UCSD-AML1 (cell line): ENCODE results near the gene SPINT1.
"Not testable (repeated sequence)": the region's sequence is repeated elsewhere in the genome, so short reads cannot be mapped to it uniquely, and the experiment has no call there.

Experiments used
- DNase-seq: peaks from one replicate; lab custom pipeline; 2025; ENCODE audit not compliant: unreplicated experiment; lab: John Stamatoyannopoulos, UW

Gene SPINT1

DNA sequence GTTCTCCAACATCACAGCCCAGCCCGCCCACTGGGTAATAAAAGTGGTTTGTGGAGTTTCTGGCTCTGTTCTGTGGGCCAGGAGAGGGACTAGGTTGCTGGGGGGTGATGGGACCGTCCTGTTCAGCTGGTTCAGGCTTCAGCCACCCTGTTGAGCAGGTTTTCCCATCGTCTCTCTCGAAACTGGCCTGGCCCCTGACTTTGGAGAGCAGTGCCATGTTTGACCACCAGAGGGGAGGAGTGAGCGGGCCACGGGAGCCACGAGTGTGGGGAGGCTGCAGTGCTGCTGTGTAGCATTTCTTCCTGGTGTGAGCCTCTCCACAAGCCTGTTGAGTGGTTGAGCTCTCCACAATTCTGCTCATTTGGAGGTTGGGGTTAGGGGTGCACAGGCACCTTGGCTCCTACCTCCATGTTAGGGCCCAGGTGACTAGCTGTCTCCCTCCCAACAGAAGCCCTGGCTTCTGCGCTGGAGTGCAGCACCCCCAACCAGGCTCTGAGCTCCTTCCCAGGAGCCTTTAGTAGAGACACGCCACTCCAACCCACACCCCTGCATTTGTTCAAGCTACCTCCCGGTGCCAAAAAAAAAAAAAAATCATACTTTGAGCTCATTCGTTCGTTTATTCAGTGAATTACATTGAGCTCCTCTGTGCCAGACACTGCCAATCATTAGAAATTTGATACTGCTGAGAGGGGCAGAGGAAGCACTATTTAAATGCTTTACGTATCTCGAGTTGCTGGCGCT lies 13.9 kb downstream of the SPINT1 start:
- DNase-seq = peak; percentile 81

DNA sequence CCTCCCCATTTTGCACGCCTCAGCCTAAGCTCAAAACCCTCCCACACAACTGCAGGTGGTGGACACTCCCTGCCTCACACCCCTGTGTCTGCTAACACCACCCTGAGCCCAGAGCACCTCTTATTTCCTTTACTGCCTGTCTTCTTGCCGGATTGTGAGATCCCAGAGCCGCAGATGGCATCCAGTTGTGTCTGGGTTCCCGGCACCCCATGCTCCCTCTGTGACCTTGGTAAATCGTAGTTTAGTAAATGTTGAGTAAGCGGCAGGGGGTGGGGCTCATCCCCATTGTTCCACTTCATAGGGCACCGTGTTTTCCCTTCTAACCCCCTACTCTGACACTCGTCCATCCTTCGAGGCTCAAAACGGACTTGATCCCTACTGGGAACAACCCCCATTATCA lies 14.9 kb downstream of the SPINT1 start:
- no peak for DNase-seq

DNA sequence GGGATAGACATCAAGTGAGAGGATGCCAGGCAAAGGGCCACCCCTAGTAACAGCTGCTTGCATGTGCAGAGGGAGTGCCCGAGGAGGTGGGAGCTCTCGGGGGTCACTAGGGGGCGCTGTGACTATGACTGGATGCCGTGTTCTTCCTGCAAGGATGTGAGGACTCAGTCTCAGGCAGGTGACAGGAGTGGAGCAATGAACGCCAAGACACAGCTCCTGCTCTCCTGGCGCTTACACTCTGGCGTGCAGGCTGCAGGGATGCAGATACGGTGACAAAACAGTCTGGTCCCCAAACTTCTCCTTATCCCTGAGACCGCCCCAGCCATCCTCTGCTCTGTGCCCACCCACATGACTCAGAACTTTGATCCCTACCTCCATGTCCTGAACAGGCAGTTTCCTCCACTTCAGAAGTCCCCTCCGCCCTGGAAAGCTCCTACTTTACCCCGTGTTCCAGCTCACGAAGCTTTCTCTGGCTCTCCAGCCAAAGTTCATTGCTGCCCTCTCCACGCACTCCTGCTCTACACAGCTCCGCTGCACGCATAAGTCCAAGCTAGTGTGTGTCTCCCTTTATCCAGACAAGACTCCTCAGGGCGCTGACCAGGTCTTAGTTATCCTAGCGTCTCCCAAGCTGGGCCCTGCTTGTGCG lies 15.5 kb downstream of the SPINT1 start:
- peak; percentile 81 for DNase-seq

DNA sequence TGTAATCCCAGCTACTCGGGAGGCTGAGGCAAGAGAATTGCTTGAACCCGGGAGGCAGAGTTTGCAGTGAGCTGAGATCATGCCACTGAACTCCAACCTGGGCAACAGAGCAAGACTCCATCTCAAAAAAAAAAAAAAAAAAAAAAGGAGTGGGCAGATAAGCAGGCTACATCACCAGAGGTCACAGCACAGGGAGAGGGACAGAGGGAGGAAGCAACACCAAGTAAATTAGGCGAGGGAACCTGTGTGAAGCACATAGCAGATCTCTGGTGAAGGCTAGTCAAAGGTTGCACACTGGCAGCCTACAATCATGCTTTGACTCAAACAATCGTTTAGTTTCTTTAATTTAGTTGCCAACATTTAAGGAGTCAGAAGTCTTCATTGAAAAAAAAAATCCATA lies 17.3 kb downstream of the SPINT1 start:
- not testable (repeated sequence) for DNase-seq

DNA sequence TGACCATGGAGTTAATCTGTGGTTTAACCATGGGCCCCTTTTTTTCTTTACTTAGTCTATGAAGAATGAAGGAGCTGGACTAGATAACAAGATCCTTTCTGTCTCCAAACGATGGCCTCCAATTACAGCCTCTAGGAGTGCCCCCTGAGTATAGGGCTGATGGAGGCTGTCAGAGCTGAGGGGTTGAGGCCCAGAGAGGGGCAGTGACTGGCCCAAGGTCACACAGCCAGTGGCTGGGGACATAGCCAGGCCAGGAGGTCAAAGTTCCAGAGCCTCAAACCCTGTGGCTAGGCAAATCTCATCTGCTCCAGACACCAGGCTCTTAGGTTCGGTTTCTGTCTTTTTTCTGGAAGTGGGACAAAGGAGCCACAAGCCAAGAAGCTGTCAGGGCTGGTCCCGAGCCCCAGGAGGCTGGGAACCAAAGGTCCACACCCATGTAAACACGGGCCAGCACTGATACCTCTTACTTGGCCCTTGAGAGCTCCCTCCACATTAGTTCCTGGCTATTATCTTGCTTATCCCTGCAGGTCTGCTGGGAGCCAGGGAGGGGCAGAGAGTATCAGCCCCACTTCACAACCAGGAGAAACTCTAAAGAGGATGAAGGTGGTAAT lies 19.9 kb downstream of the SPINT1 start:
- DNase-seq = no peak

DNA sequence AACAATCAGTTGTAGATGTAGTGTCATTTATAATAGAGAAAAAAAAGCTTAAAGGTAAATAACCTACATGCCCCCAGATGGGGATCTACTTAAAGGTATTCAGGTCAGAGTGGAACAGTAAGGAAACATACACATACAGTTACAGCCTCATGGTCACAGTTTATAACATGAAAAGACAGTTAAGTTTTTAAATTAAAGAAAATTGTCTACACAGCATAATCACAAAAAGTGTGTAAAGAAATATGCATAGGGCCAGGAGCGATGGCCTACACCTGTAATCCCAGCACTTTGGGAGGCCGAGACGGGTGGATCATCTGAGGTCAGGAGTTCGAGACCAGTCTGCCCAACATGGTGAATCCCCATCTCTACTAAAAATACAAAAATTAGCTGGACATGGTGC lies 23.4 kb downstream of the SPINT1 start:
- DNase-seq = no peak

GRCh38 chr15:40869686-40870085 lies 25.8 kb downstream of the SPINT1 start:
- no peak for DNase-seq

DNA sequence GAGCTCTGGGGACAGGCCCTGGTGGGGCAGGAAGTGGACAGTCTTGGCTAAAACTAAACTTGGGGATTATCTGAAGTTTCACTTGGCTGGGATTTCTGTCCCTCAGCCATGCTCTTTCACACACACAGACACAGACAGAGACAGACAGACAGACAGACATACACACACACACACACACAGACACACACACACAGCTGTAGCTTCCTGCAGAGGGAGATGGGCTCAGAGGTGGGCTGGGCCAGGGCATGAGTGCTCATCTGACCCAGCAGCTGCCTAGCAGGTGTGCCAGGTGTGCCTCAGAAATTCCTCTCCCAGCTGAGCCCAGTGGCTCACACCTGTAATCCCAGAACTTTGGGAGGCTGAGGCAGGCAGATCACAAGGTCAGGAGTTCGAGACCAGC lies 26.9 kb downstream of the SPINT1 start:
- no peak for DNase-seq

GRCh38 chr15:40871749-40872617 lies 28.1 kb downstream of the SPINT1 start:
- DNase-seq = no peak

DNA sequence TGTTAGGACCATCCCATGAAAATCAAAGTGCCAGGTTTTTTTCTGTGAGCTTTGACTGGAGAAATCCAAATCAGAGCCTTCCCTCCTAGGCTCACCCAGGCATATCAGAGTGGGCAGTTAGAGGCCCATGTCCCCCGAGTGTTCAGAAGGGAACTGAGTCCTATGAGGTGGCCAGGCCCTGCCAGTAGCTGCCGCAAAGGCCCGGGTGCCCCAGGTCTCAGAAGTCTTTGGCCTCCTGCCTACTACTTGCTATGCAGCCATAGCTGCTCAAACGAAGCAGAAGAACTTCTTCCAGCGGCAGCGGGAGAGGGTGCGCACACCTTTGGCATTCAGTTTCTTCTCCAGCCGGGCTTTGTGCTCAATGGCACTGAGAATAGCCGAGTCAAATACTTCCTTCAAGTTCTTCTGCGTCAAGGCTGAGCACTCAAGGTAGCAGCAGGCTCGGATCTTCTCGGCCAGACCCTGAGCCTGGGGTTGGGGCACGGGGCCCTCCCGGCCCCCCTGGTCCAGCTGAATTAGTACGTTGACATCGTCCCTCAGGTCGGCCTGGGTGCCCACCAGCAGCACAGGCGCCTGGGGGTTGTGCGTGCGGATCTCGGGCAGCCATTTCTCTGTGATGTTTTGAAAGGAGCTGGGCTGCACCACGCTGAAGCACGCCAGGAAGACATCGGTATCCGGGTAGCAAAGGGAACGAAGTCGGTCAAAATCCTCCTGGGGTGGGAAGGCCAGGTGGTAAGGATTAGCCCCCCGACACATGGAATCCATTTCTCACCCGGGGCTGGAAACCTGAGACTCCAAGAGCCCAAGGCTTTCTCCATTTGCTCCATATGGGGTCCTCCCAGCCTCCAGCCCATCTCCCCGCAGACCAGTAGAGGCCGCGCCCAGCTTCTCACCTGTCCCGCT lies 29.2 kb downstream of the SPINT1 start:
- no peak for DNase-seq

GRCh38 chr15:40873694-40874561 lies 30.1 kb downstream of the SPINT1 start, which contains the start of gene RHOV:
Gene RHOV, minus strand, starts transcription at chr15:40874234. Its CDS starts 95 bp downstream, at chr15:40874139.
- peak; percentile 68 for DNase-seq

GRCh38 chr15:40875991-40876730 lies 32.3 kb downstream of the SPINT1 start:
- no peak for DNase-seq

DNA sequence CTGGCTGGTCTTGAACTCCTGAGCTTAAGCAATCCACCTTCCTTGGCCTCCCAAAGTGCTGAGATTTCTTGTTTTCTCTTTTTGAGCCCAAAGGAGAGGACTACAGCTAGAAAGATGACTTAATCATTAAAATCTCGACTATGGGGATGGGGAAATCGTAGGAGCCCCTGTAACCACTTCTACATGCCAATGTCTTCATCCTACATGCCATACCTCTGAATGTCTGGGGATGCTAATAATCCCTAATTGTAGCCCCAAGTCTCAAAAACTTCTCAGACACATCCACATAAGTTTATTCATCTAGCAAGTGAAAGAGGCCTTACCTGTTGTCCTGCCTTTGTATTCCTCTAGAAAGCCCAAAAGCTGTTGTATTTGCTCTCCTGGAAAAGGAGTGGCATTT lies 33.8 kb downstream of the SPINT1 start:
- DNase-seq = no peak

GRCh38 chr15:40878785-40879184 lies 34.9 kb downstream of the SPINT1 start:
- no peak for DNase-seq

DNA sequence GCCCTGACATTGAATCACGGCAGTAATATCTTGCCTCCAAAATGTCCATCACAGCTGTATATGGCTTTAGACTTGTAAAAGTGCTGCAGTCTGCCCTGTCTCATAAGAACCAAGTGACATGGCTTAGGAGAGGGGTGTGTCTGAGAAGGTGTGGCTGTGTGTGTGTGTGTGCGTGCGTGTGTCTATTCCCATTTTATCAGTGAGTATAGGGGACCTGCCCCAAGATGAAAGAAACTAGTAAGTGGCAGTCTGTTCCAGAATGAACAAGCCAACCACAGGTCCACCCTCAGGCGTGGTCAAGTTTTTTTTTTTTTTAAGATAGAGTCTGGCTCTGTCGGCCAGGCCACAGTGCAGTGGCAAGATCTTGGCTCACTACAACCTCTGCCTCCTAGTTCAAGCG lies 35.8 kb downstream of the SPINT1 start:
- DNase-seq = no peak

DNA sequence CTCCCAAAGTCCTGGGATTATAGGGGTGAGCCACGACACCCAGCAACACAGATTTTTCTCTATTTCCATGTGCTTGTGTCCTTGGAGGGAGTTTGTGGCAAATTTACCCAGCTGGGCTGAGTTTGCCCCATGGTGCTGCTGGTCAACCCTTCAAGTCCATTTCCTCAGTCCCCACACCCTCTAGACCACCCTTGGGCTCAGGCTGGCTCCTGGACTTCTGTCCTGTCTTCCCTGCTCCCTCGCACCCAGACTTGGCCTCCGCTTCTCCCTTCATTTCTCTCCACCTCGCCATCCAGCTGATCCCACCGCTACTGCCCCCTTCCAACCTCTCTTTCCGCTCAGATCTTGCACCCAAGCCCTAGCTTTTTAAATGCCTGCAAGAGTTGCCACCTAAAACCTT lies 37.5 kb downstream of the SPINT1 start:
- no peak for DNase-seq

- no peak for DNase-seq
These were observed 42.7 kb downstream of the SPINT1 start for GRCh38 chr15:40886586-40886985.

DNA sequence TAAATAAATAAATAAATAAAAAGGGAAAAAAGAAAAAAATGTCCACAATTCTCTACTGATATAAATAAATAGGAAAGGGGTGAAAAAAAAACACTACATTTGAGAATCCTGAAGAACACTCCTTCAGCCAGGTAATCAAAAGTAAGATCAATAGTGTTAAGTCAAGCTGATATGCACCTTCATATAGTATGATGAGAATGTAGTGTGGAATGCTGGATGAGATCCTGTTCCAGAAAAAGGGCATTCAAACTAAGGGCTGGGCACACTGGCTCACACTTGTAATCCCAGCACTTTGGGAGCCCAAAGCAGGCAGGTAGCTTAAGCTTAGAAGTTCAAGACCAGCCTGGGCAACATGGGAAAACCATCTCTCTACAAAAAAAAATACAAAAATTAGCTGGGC lies 45.3 kb downstream of the SPINT1 start:
- no peak for DNase-seq

DNA sequence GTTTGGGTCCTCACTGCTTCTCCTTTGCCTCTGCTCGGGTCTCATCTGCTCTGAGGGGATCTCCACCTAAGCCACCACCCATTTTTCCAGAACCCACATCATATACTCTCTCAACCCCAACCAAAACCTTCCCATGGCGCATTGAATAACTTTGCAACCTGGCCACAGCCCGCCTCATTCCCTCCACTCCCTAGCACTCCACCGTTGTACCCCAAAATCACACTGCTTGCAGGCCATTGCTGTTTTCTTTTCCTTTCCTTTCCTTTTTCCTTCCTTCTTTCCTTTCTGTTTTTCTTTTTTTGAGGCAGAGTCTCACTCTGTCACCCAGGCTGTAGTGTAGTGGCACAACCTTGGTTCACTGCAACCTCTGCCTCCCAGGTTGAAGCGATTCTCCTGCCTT lies 47.3 kb downstream of the SPINT1 start:
- DNase-seq = no peak
